Tongue (tissue), 2 donors: ENCODE measurements around the gene TEAD1. TPM values are rescaled to one million over a fixed set of nuclear protein-coding genes. Genes with fewer than 3 reads are reported as not detected.

Source experiments
- DNase-seq: peaks from one replicate; pipeline ENCODE4 v3.0.0-alpha.2; 2015
- total RNA-seq: library from RNA; depleted of rRNA; stranded (reverse); fragments of >200 nt; gene quantifications from one replicate; pipeline ENCODE4 v1.2.3, GENCODE V29; 2014

TEAD1 gene
- total RNA-seq, 1 donor from 2014 or later, result 131 TPM

DNA sequence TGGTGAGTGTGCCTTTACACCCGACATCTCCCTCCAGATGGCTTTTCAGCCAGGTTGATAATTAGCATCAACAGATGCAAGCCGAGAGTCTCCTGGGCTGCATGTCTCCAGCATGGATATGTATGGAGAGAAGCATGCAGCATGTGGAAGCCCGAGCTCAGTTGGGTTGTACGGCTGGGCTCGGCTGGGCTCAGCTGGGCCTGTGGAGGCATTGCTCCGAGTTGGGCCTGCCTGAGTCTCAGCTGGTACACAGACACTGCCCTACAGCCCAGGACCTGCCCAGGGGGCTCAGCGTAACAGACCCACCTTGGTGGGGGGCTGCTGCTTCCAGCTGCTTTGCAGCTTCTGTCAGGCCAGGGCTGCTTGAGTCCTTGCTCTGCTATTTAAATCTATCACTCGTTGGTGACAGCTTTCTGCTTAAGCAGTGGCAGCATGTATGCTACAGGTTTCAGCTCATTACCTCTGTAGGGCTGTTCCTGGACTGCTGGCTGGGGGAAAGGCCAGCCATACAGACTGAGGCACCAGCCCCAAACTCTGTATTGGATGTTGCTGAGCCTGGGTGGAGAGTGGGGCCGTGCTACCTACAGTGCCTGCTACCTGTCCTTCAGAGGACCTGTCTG, 115.5 kb downstream of the TEAD1 start:
- DNase-seq, result no peak

DNA sequence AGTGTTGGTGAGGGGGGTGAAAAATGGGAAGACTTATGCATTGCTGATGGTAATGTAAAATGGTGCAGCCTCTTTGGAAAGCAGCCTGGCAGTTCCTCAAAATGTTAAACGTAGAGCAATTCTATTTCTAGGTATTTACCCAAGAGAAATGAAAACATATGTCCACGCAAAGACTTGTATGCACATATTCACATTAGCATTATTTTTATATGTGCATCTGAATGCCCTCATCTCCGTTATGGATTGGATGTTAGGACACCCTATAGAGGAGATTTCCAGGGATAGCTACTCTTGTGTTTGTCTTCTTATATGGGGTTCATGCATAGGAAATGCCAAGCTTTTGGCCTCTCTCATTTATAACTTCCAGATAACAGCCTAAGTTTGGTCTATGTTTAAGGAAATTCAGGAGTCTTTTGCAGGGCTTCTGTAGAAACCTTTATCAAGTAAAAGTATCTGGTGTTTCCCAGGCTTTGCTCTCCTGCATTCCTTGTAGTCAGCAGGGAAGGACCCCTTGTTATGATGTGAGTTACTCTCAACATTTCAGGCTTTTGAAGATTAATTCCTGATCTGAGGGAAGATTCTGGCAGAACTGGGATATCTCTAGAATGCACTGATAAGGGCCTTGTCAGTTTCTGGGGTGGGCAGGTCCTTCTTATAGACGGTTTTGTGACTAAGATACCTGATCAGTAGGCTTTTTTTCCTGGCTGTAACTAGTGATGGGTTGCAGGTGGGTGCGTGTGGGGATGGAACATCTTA, 116.8 kb downstream of the TEAD1 start:
- DNase-seq, result no peak

DNA sequence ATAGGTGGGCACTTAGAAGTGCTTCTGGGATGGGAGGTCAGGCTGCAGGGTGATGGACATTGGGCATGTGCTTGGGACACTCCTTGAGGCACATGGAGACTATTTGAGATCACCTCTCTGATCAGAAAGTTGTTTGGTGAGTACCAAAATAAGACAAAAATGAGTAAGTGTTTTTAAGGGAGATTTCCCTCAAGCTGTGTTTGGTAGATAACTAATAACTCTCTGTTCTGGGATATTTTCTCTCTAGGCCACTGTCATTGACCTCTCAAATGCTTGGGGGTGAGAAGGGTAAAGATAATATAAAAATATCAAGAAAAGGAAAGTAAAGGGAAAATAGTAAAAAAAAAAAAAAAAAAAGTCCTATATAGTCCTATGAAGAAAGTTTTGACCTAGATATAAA, 117.8 kb downstream of the TEAD1 start:
- DNase-seq, result no peak

DNA sequence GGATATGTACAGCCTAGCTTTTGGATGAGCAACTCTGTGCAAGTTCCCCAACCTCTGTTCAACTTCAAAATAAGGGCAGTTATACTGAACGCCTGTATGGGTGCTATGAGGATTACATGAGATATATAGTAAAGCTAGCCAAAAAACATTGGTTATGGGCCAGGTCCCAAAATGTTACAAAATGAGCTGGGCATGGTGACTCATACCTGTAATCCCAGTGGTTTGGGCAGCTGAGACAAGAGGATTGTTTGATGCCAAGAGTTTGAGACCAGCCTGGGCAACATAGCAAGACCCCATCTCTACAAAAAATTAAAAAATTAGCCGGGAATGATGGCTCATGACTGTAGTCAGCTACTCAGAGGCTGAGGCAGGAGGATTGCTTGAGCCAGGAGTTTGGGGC, 118.4 kb downstream of the TEAD1 start:
- no peak for DNase-seq

GRCh38 chr11:12793065-12793464, 118.8 kb downstream of the TEAD1 start:
- no peak for DNase-seq

DNA sequence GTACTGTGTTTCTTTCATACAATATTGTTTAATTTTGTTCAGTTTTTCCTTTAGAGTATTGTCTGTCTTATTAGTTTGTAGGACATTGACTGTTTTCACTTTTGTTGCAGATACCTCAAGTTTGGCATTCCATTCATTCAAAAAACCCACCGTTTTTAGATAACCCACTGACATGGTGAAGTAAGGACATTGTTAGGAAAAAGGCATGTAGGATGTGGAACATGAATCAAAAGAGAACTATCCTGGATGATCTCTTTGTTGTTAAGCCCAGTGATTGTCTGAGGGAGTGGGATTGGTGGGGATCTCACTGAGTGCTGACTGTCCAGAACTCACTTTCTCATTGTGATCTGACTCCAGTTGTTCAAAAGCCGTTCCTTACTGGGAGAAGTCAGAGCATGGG, 119.3 kb downstream of the TEAD1 start:
- no peak for DNase-seq

DNA sequence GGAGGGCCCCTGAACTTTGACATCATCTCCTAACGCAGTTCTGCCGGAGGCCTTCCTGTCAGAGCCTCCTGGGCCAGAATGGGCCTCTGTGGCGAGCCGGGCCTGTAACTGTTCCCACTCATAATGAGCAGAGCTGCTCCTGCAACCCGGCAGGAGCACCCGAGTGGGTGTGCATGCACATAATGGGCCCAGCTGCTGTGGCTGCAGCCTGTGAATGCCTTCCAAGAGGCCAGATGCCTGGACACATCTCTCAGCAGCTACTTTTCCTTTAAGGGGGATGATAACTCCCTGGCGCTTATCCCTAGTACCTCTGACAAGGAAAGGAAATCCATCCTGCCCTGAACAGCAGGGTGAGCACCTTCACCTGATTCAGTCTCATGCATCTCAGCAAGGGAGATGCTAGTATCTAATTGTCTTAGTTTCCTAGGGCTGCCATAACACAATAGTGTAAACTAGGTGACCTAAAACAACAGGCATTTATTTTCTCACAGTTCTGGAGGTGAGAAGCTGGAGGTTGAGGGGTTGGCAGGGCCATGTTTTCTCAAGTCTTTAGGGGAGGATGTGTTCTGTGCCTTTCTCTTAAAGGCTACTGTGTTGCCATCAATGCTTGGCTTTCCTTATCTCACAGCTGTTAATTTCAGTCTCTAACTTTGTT, 120.5 kb downstream of the TEAD1 start:
- DNase-seq, result peak; percentile 79

DNA sequence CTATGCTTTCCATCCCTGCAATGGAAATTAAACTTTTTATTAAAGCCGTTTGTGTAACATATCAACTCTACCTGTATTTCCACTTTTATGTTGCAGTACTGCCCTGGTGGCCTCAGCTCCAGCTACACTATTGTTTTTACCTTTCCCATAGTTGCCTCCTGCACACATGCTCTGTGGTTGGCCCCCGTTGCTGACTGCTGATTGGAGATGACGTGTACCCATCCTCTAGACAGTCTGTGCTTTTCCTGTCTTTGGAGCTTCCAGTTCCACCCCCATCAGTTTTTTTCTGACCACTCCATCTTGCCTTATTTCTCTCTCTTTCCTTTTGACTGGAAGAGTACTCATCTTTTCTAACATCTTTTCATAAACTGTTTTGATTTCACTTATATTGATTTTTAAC, 123.8 kb downstream of the TEAD1 start:
- DNase-seq, result no peak

DNA sequence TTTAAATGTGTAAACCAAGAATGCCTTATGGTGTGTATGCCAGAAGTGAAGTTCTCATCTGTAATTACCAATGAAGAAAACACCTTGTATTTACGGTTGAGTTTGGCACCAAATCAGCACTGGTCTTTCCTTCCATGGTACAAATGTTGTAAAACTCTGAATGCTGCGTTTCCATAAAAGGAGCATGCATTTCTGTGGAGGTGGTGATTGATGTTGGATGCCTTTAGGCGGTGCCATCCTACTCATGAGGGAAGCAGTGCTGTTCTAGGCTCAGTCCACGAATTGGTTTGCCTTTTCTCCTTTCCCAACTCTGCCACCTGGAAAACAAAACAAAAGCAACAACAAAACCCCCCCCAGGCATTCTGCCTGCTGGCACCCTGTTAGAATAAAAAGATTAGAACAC, 124.4 kb downstream of the TEAD1 start:
- no peak for DNase-seq

DNA sequence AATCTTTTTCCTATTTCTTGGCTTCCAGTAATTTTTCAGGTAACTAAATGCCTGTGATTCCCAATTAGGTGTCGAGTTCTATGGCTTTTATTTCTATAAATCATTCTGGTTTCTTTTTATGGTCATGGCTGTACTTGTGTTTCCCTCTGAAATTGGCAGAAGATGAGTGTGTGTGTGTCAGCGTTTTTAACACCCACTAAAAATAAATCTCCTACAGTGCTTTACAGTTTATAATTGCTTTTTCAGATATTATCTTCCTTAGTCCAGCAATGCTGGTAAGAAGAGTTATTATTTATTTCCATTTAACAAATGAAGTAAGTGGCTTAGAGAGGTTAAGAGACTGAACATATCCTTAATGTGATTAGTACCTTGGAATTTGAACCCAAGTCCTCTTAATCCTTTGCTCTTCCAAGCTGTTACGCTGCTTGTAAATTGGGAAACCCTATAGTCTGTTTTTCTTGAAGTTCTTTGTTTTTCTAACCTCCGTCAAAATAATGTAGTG, 125.2 kb downstream of the TEAD1 start:
- no peak for DNase-seq

DNA sequence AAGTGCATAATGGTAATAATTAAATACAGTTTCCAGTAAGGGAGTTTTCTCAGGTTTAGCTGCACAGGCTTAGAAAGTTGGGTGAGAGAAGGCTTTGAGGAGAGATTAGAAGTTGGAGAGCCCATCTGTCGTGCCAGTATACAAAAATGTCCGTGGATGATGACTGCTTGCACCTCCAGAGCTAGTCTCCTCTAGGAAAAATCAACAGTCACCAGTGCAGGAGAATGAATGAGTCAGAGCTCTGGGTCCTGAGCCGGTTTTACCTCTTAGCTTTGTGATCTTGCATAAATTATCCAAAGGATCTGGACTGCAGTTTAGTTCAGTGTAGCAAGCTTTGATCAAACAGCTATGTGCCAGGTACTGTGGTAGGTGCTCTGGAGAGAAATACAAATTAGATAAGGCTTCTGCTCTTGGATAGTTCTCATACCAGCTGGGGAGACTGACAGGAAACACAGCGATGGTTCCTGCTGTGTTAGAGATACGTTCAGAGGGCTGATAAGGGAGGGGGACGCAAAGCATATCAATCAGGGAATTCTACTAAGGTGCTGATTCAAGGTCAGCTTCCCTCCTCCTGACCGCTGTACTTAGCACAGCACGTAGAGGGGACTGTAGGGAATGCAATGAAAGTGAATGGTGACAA, 125.9 kb downstream of the TEAD1 start:
- DNase-seq, result peak; percentile 38

- DNase-seq, result peak; percentile 63
Observed at GRCh38 chr11:12800871-12801270, 126.7 kb downstream of the TEAD1 start.

GRCh38 chr11:12801976-12802375, 127.8 kb downstream of the TEAD1 start:
- no peak for DNase-seq

DNA sequence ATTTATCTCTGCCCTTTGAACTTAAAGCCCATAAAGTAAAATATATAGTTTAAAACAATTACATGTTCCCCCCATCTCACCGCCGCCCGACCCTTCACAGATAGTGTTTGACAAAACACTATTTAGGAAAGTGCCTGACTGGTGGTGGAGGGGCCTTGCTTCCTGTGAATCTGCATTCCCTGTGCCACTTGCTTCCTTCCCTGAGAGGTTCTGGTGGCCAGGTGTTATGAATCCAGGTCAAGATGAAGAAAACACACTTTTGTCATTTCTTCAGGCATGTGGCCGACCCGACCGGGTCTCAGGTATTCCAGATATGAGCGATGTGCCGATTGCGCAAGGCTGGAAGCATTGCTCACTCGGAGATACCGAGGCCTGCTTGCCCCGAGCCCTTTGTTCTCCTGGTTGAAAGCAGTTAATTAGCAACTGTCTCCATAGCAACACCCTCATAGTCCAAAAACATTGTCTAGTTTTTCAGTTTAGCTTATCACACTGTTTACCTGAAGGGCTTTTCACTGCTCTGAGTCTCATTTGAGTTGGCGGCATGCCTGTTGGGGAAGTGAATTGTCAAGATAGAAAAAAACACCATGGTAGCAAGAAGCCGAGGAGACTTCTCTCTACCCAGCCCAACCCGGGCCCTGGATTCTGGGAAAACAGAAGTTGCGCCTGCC, 128.3 kb downstream of the TEAD1 start:
- DNase-seq, result peak; percentile 68

GRCh38 chr11:12803086-12803826, 129.0 kb downstream of the TEAD1 start:
- peak; percentile 42 for DNase-seq

- no peak for DNase-seq
Observed at GRCh38 chr11:12806113-12806512, 131.9 kb downstream of the TEAD1 start.

GRCh38 chr11:12807621-12808020, 133.4 kb downstream of the TEAD1 start:
- no peak for DNase-seq

- DNase-seq, result no peak
Observed at GRCh38 chr11:12808519-12808918, 134.3 kb downstream of the TEAD1 start.

GRCh38 chr11:12809364-12809763, 135.1 kb downstream of the TEAD1 start:
- no peak for DNase-seq

DNA sequence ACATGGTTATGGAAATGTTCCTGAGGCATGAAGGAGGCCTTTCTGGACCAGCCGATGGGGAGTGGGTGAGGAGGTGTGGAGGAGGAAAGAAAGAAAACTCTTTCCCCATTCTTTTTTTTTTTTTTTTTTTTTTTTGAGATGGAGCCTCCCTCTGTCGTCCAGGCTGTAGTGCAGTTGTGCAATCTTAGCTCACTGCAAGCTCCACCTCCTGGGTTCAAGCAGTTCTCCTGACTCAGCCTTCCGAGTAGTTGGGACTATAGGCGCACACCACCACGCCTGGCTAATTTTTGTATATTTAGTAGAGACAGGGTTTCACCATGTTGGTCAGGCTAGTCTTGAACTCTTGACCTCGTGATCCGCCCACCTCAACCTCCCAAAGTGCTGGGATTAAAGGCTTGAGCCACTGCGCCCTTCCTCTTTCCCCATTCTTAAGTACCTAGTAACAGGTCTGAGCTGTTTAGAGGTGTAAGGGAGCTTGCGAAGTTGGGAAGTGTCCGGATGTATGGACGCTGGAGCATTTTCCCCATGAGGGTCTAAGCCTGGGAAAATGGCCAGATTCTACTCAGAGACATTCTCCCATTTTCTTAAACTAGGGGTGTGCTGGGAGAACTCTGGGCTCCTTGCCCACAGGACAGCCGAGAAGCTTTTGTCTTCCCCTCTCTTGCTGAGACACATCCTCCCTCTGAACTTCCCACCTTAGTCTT, 135.8 kb downstream of the TEAD1 start:
- DNase-seq, result peak; percentile 44

GRCh38 chr11:12810568-12810894, 136.3 kb downstream of the TEAD1 start:
- no peak for DNase-seq
